Posterior vena cava (tissue), 2 donors: Measurements from ENCODE around the gene NCOA1. TPM values are rescaled to one million over a fixed set of nuclear protein-coding genes. Genes with fewer than 3 reads are reported as not detected.
"Not testable (repeated sequence)": the region's sequence is repeated elsewhere in the genome, so short reads cannot be mapped to it uniquely, and the experiment has no call there.

ENCODE experiments used
- DNase-seq: peaks from one replicate; pipeline ENCODE4 v3.0.0-alpha.2; 2020; ENCODE audit warnings: low spot score
- intact Hi-C, 2 donors: fragments of 100-400 bp; cut with DNase I; formaldehyde crosslinking; loops; one replicate each; pipeline versions ENCODE4 v1.14.1 to v1.14.2; 2022 to 2023
- total RNA-seq, 2 donors: library from RNA; stranded (reverse); fragmentation: NEBNext Ultra II Directional; extraction: Animal tissue kit (Norgen Biotek cat#: 25700); gene quantifications; one replicate each; pipeline ENCODE4 v1.2.1, GENCODE V29; 2021
- donor health status: DM: yes; HTN: yes; CAD: no.
- donor health status: DM: yes; HTN: yes; CAD: no.

NCOA1 gene
- total RNA-seq, 2 donors from 2014 or later = 43.0 to 43.3 TPM

DNA sequence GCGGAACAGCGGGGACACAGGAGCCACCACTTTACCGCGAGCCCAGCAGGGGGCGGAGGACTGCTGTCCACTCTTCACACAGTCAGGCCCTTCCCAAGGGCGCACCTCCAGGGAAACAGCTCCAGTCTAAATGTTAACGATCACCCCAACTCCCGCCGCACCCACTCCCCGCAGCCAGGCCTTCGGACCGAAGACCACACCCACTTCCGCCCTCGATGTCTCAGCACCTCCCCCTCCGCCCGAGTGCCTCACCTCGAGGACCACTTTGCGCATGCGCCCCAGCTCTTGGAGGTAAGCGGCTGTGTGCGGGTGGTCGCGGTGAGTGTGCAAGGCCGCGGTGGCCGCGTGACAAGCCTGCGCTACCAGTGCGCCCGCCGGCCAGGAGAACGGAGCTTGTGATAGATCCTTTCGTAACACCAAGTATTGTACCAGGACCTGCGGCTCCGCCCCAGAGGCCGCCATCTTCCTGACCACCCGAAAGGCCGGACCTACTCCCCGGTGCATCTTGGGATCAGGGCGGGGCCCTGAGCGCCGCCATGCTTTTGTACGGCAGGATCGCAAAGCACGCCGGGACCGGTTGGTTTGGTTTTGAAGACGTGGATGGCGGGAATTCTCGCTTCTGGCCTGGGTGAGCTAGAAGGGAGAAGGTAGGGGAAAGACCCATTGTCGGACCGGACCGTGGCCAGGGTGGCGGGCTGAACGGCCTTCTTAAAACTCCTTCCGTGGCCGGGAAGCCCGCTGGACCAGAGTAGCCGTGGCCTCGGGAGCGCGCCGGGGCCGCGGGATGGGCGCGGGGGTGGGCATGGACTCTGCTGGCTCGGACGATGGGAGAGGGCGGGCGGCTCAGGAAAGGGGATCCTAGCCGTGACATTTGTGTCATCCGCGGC, 302.1 kb downstream of the NCOA1 start, which contains the start of the genes CENPO and PTRHD1:
Gene CENPO (plus strand): TSS at position 552 of the 887 bp plus-strand sequence. CDS start 495 bp downstream, outside the sequence.
Gene PTRHD1 (minus strand): TSS at position 518 of the 887 bp plus-strand sequence. CDS start 14 bp downstream, at position 504.
- intact Hi-C loops = no loop called here
- peak; percentile 99 for DNase-seq

DNA sequence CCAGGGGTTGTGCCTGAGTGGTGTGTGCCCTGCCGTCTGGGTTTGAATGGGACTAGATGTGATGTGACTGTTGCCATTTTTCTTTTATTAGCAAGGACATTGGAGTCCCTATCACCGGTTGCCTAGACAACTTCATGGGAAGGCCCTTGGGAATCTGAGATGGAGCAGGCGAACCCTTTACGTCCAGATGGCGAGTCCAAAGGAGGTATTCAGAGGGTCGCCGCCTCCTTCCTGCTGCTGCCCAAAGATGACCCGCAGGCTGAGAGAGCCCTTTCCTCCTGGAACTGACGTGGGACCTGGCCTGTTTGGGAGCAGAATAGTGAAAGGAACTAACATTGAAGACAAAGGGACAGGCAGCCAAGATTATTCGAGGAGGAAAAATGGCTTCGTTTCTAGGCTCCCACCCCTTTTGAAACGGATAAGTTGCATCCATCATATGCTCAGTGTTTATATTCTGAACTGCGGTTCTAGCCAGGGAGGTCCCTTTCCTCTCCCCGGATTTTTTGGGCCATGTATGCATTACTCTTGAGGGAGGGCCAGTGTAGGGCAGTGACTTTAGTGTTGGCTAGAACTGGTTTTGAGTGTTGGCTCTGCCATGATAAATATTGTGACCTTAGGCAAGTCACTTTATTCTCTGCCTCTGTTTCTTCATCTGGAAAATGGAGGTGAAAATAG, 302.8 kb downstream of the NCOA1 start:
- DNase-seq = no peak
- intact Hi-C loops = no loop called here

DNA sequence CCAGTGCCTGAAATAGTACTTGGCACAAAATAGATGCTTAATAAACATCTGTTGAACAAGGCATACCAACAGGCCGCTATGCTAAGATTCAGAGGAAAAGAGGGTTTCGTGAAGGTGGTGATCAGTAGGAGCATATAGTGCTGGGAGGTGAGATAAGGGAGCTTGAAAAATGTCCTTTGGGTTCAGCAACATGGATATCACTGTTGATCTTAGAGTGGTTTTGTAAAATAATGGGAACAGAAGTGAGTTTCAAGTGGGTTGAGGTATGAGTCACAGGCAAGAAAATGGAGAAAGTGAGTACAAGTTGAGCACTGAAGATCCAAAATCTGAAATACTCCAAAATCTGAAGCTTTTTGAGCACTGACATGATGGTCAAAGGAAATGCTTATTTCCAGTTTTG, 306.6 kb downstream of the NCOA1 start:
- intact Hi-C loops = no loop called here
- no peak for DNase-seq

DNA sequence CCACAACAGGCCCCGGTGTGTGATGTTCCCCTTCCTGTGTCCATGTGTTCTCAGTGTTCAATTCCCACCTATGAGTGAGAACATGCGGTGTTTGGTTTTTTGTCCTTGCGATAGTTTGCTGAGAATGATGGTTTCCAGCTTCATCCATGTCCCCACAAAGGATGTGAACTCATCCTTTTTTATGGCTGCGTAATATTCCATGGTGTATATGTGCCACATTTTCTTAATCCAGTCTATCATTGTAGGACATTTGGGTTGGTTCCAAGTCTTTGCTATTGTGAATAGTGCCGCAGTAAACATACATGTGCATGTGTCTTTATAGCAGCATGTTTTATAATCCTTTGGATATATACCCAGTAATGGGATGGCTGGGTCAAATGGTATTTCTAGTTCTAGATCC, 309.4 kb downstream of the NCOA1 start:
- DNase-seq, intact Hi-C loops: not testable (repeated sequence)

DNA sequence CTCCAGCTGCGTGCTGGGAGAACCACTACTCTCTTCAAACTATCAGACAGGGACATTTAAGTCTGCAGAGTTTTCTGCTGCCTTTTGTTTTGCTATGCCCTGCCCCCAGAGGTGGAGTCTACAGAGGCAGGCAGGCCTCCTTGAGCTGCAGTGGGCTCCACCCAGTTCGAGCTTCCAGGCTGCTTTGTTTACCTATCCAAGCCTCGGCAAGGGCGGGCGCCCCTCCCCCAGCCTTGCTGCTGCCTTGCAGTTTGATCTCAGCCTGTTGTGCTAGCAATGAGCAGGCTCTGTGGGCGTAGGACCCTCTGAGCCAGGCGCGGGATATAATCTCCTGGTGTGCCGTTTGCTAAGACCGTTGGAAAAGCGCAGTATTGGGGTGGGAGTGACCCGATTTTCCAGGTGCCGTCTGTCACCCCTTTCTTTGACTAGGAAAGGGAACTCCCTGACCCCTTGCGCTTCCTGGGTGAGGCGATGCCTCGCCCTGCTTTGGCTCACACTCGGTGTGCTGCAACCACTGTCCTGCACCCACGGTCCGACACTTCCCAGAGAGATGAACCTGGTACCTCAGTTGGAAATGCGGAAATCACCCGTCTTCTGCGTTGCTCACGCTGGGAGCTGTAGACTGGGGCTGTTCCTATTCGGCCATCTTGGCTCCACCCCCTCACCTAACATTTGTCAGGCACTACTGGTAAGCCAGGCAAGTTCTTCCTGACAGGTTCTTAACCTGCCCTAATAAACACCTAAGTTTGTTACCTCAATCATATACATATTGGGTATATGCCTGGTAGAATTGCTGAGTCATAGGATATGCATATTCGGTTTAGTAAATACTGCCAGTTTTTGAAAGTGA, 315.0 kb downstream of the NCOA1 start:
- DNase-seq, intact Hi-C loops: not testable (repeated sequence)

DNA sequence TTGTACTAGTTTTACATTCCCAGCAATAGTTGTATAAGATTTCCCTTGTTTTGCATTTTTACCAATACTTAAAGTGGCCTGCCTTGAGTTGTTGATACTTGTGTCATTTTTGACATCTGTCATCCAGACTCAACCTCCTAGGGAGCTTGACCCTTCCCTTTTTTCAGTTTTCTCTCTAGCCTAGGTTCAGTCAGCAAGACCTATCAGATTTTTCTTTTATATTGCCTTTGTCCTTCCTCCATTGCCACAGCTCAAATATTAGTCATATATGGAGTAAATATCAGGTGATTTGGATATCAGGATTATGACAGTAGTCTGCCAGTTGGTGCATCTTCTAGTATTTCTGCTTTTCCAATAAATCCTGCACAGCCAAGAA, 315.6 kb downstream of the NCOA1 start:
- no peak for DNase-seq
- intact Hi-C loops = no loop called here

DNA sequence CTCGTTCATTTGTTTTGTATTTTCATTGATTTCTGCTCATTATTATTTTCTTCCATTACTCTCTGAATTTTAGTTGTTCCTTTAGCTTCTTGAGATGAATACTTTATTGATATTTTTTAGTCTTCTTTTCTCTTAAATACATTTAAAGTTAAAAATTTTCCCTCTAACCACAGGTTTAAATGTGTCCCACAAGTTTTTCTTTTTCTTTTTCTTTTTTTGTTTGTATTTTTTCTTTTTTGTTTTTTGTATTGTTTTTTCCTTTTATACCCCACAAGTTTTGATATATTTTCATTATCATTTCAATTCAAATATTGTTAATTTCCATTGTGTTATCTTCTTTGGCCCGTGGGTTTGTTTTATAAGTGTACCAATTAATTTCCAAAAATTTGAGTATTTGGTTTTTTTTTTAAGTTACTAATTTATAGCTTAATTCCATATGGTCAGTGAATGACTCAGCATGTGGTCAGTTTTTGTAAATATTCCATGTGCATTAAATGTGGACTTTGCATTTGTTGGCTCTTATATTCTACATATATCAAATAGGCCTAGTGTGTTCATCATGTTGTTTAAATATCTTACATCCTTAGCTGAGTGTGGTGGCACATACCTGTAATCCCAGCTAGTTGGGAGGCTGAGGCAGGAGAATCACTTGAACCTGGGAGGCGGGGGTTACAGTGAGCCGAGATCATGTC, 318.4 kb downstream of the NCOA1 start:
- intact Hi-C loops = no loop called here
- DNase-seq = no peak

DNA sequence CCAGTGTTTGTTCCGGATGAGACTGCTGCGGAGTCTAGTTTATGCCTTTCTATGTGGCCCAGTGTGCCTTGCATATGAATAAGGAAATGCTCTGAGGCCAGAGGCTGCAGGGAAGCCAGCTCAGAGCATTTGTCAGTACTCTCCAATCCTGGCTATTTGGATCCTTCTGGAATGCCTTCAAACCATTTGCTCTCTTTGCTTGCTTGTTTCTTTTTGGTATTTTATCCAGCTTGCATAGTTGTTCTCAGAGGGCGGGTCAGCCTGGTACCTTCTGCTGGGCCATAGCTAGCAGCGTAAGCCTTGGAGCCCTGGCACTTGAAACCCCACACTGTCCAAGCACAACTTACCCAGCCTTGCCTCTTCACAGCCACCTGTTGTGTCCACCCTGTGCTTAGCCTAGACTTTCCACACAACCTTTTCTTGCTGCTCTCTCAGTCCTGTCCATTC, 322.7 kb downstream of the NCOA1 start:
- intact Hi-C loops = no loop called here
- no peak for DNase-seq

DNA sequence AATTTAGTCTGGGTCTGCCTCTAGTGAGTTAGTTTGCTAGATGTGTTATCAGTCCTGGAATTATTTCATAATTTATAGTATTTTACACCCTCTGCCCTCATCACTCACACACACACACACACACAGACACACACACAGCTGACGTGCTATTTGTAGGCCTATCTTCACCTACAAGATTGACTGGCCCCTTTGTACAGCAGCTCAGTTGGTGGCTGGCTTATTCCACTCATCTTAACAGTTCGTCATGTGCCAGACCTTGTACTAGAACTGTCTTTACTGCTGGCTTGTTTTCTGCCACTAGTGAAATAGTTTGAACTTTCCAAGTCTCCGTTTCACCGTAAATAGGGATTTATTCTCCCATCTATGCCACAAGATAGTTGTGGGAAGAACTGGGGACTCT, 323.5 kb downstream of the NCOA1 start:
- DNase-seq = no peak

DNA sequence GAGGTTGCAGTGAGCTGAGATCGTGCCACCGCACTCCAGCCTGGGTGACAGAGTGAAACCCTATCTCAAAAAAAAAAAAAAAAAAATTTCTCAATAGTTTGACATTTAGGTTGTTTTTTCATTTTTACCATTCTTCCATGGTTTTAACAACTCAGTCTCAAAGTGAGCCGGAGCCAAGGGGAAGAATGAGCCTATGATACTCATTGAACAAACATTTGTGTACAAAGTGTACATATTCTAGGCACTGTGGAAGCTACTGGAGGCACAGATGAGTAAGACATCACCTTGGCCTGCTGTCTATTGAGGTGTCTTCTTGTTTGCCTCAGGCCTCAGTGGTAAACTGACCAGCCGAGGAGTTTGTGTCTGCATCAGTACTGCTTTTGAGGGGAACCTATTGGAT, 324.1 kb downstream of the NCOA1 start:
- intact Hi-C loops = no loop called here
- no peak for DNase-seq

More for the DNA sequence above, 323.5 kb downstream of the NCOA1 start:
- intact Hi-C loops = no loop called here

DNA sequence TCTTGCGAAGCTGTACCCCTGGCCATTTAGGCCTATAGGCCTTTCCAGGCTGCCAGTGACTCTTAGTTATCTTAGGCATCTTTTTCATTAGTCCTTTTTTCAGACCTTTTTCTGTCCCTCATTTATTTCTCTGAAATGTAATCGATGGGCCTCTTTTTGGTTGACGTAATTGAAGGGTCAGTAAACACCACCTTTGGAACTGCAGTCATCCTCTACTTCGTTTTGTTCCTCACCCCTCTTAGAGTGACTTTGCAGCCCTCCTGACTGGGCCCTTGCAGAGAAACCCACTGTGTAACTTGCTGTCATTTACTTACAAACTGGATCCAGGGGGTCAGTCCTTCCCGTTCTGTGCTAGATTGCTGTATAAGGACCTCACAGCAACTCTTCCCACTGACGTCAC, 325.4 kb downstream of the NCOA1 start:
- DNase-seq = no peak
- intact Hi-C loops = no loop called here

DNA sequence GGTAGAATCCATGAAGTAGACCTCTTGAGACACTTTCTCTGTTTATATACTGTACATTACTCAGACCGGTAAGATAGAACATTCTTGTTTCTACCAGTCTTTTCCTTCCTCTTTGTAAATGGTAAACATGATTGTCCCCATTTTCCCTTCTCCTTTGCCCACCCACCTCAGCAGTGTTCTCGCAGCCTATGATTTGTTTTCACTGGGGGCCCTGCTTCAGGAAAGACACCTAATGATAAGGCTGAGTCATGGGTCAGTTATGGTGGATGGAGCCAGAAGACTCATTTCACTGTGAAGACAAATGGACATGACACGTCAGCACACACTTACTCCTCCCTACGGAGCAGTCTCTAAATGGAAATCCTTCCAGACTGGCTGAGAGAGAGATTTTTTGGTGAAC, 325.8 kb downstream of the NCOA1 start:
- DNase-seq = no peak
- intact Hi-C loops = no loop called here

DNA sequence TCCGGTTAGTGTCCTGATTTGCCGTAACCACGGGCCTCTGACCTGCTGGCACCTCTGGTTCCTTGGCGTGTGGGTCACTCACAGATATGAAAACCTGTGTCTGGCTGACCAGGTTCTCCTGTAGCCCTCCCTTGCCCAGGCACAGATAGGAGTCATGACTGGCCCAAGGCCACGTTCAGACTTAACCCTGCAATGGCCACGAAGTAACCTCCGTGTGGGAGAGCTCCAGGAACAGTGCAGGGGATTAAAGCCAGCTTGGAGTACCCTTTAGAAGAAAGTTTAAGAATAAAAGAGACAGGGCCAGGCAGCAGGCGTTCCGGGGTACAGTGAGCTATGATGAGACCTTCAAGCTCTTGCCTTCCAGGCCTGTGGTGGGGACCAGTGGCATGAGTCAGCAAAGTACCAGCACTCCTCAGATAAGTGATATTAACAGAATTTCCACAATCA, 327.7 kb downstream of the NCOA1 start:
- intact Hi-C loops = no loop called here
- peak; percentile 36 for DNase-seq

DNA sequence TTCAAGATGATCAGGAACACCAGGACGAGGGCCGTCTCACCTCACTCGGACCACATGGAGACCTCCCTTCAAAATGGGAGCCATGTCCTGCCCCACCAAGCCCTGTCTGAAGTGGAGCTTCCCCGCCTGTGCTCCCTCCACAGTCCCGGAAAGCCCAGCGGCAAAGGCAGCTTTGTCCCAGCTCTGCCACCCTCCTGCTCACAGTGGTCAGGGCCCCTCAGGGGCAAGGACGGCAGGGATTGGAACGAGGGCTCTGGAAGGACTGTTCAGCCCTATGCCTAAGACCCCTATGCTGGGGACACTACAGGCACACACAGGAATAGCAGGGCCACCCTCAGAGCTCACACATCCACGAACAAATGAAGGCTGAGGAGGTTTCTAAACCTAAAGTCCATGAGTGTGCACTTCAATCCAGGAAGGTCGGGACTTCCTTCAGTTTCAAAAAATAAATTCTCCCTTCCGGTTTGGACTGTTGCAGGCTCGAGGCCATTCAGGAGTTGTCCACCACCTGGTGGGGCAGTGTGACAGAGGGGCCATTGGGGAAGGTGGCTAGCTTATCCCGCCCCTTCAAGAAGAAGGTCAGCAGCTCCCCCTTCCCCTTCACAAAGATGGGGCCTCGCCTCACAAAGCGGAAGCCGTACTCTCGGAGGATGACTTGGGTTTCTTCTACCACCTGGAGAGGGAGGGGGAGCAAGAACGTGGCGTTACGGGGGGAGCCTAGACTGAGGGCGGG, 328.6 kb downstream of the NCOA1 start:
- intact Hi-C loops = no loop called here
- DNase-seq = peak; percentile 72

DNA sequence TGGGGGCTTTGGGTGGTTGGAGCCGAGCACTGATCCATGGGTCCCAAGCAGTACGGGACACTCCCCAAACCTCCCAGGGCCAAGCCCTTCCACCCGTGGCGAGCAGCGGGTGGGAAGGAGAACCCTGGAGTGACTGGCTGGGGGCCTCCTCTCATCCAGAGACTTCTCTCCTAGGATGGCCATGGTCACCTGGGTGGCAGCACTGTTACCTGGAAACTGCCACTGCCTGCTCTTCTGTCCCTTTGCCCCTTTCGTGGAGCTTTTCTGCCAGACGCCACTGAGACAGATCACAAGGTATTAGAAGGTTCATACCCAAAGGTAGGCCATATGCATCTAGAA, 329.1 kb downstream of the NCOA1 start:
- DNase-seq = no peak
- intact Hi-C loops = no loop called here
